Muscle of leg (tissue), 11 donors: ENCODE measurements around the gene ELMO2. TPM values are rescaled to one million over a fixed set of nuclear protein-coding genes. Genes with fewer than 3 reads are reported as not detected.

Experiments
- DNase-seq: peaks from one replicate; pipeline ENCODE4 v3.0.0; 2013
- H3K27ac ChIP-seq: one replicate; pipeline ENCODE4 v1.5.1; 2013; ENCODE audit warnings: mild to moderate bottlenecking, low read length, control low read depth
- H3K27me3 ChIP-seq: one replicate; pipeline ENCODE4 v1.6.1; 2013; ENCODE audit warnings: low read length; ENCODE audit not compliant: control insufficient read depth, insufficient read depth
- H3K36me3 ChIP-seq: one replicate; pipeline ENCODE4 v1.6.1; 2013; ENCODE audit warnings: low read length; ENCODE audit not compliant: control insufficient read depth, insufficient read depth
- H3K4me1 ChIP-seq: one replicate; pipeline ENCODE4 v1.6.1; 2013; ENCODE audit warnings: low read length; ENCODE audit not compliant: control insufficient read depth, insufficient read depth
- H3K4me3 ChIP-seq: one replicate; pipeline ENCODE4 v1.5.1; 2013; ENCODE audit warnings: low read length, control low read depth
- H3K9me3 ChIP-seq: replicated peaks from 2 replicates; pipeline ENCODE4 v1.6.1; 2013; ENCODE audit warnings: low read depth, low read length; ENCODE audit not compliant: control insufficient read depth
- WGBS: methylation state at CpG from one replicate; pipeline ENCODE4 v1.1.5; 2013; ENCODE audit warnings: missing lambda C conversion rate; ENCODE audit not compliant: insufficient coverage; 5-methylcytosine and 5-hydroxymethylcytosine counted together
- polyA plus RNA-seq, 8 donors: library from polyadenylated mRNA; unstranded; fragments of 120-200 nt; gene quantifications; one replicate each; pipeline versions ENCODE4 v1.2.1 to v1.2.3, GENCODE V29; 2013; ENCODE audit warnings: inconsistent platforms in 1 of 8, low replicate concordance in 1 of 8; ENCODE audit not compliant: insufficient read length in 8 of 8, insufficient read depth in 1 of 8
- total RNA-seq: library from RNA; stranded (reverse); fragments of 120-200 nt; gene quantifications from one replicate; pipeline ENCODE4 v1.2.4, GENCODE V29; 2013

Gene ELMO2
- total and polyA plus RNA-seq, 9 donors: 30.1 to 47.6 (median 40.3) TPM

DNA sequence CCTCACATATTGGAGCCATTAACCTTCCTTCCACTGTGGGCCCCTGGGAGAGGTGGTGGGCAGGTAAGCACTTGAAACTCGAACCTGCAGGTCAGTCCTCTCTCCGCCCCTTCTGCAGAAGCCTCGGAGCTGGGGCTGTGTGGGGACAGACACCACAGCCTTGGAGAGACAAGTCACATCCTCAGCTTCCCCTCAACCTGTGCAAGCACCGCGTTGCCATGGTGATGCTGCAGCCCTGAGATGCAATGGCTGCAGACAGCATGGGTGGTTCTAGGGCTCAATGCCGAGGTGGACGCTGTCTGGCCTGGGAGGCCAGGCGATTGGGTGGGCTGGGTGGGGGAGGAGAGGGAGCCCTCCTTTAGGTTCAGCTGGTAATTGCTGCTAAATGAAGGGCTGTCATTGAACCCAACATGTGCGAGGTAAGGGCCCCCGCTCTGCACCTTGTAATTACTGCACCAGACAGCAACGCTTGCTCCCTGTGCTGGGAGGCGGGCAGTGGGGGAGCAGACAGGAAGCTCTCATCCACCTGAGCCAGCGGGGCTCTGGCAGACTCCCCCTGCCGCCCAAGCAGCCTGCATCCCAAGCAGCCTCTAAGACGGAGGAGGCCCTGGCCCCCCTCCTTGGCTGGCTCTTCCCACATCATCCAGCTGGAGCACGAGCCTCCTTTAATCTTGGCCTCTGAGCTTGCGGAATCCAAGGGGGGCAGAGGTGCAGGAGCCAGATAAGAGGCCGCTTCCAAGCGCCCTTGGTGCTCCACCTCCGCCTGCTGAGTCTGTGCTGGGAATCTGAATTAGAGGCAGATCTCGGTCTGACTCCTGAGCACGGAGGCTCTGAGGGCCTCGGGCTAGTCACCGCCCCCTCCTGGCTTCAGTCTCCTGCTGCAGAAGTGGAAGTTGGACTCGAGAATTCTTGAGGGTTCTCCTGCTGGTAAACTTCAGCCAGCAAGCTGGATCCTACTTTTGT, 58.3 kb downstream of the ELMO2 start:
- H3K36me3 ChIP-seq: peaks cover 26% of the 10 kb centered on the region
- no peaks in the 10 kb centered on the region for H3K9me3 ChIP-seq
- peak; percentile 88 for DNase-seq
- peaks cover 33% of the 10 kb centered on the region for H3K4me1 ChIP-seq
- WGBS: 21% methylated on average over 14 of the region's 25 CpGs
- H3K27me3 ChIP-seq: peaks cover 14% of the 10 kb centered on the region
- no peak overlapping the region for H3K4me3 ChIP-seq
- peak overlapping the region; percentile 81 for H3K27ac ChIP-seq

DNA sequence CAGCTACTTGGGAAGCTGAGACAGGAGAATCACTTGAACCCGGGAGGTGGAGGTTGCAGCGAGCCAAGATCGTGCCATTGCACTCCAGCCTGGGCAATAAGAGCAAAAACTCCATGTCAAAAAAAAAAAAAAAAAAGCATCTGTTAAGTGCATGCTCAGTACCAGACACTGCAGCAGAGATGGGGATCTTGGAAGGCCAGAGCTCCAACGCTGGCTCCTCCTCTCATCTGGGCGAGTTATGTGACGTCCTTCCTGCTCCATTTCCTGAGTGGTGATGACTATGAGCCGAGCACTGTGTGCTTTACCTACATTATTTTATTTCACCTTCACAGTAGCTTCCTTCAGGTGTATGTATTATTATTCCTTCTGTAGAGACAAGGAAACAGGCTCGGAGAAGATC, 59.6 kb downstream of the ELMO2 start:
- no peaks in the 10 kb centered on the region for H3K9me3 ChIP-seq
- no peak for DNase-seq
- 33% methylated on average over 1 of the region's 8 CpGs for WGBS
- peaks cover 27% of the 10 kb centered on the region for H3K27me3 ChIP-seq
- peaks cover 22% of the 10 kb centered on the region for H3K36me3 ChIP-seq
- H3K27ac ChIP-seq: no peak overlapping the region
- H3K4me1 ChIP-seq: peaks cover 39% of the 10 kb centered on the region
- no peak overlapping the region for H3K4me3 ChIP-seq

DNA sequence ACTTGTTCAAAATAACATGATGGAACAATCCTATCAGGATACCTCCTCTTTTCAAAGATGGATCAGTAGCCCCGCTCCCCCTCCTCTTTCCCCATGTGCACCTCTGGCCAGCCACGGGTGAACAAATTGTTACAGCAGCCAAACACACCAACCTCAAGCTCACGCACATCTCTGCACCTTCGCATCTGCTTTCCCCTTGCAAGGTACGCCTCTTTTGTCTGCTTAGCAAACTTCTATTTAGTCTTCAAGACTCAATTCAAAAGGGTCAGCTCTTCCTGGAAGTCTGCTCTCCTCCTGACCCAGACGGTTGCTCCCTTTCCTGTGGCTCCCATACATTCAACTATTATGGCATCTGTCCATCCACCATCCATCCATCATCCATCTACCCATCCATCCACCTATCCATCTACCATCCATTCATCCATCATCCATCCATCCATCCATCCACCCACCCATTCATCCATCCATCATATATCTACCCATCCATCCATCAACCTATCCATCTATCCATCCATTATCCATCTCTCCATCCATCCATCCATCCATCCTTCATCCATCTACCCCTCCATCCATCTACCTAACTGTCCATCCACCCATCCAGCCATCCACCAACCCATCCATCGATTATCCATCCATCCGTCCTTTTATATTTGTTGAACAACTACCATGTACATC, 61.8 kb downstream of the ELMO2 start:
- 69% methylated on average over 8 of the region's 8 CpGs for WGBS
- Histone ChIP-seq H3K27me3 (peaks cover 38% of the 10 kb centered on the region), H3K4me3 (no peak overlapping the region)

DNA sequence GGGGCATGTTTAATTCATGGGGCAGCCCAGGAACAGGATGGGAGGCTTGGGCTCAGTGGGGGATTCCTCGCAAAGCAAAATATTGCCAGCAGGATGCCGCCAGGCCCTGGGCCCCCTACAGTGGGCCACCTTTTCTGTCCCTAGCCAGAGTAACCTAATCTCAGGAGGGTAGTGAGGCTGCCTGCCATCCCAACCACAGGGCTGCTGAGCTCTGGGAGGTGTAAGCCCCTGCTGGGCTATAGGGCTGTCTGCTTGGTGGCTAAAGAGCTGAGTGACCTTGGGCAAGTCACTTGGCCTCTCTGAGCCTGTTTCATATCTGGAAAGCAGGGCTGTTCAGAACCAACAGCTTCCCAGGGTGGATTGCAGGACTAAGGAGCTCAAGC, 62.4 kb downstream of the ELMO2 start:
- no peaks in the 10 kb centered on the region for H3K9me3 ChIP-seq
- peaks cover 45% of the 10 kb centered on the region for H3K27me3 ChIP-seq
- no peak overlapping the region for H3K4me3 ChIP-seq
- no peaks in the 10 kb centered on the region for H3K36me3 ChIP-seq
- DNase-seq: no peak
- H3K27ac ChIP-seq: no peak overlapping the region
- H3K4me1 ChIP-seq: peaks cover 25% of the 10 kb centered on the region
- WGBS: no CpG with 5 or more reads among the region's 2 CpGs

More for the DNA sequence above, 61.8 kb downstream of the ELMO2 start:
- DNase-seq: no peak
- no peak overlapping the region for H3K27ac ChIP-seq
- no peaks in the 10 kb centered on the region for H3K9me3 ChIP-seq
- H3K36me3 ChIP-seq: peaks cover 1% of the 10 kb centered on the region
- H3K4me1 ChIP-seq: peaks cover 30% of the 10 kb centered on the region

DNA sequence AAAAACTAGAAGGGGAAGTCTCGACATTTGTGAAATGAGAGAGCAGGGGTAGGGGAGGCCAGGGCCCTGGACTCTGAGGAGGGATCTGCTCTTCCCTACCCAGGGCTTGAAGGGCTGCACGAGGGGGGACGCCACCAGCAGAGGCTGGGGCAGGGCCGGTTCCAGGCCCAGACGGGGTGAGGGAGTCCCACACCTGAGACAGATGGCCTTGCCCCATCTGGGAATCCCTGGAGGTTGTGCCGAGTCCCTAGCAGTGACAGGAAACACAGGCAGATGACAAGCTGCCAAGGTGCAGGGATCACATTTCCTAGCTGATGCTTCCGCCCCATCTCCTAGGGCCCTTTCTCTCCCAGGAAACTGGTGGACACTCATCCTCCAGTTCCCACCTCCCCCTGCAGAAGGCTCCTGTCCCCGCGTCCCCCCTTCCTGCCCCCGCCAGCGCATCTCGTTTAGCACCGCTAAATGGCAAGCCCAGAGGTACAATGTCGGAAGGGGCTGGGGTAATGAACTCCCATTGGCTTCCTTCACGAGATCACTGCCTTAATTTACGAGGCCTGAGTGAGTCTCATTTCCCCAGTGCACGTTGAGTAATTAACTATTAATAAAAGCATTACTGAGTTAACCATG, 63.0 kb downstream of the ELMO2 start:
- H3K27me3 ChIP-seq: peaks cover 48% of the 10 kb centered on the region
- H3K27ac ChIP-seq: no peak overlapping the region
- WGBS: 4% methylated on average over 7 of the region's 17 CpGs
- DNase-seq: no peak
- H3K36me3 ChIP-seq: no peaks in the 10 kb centered on the region
- no peaks in the 10 kb centered on the region for H3K9me3 ChIP-seq
- peaks cover 20% of the 10 kb centered on the region for H3K4me1 ChIP-seq
- H3K4me3 ChIP-seq: no peak overlapping the region

DNA sequence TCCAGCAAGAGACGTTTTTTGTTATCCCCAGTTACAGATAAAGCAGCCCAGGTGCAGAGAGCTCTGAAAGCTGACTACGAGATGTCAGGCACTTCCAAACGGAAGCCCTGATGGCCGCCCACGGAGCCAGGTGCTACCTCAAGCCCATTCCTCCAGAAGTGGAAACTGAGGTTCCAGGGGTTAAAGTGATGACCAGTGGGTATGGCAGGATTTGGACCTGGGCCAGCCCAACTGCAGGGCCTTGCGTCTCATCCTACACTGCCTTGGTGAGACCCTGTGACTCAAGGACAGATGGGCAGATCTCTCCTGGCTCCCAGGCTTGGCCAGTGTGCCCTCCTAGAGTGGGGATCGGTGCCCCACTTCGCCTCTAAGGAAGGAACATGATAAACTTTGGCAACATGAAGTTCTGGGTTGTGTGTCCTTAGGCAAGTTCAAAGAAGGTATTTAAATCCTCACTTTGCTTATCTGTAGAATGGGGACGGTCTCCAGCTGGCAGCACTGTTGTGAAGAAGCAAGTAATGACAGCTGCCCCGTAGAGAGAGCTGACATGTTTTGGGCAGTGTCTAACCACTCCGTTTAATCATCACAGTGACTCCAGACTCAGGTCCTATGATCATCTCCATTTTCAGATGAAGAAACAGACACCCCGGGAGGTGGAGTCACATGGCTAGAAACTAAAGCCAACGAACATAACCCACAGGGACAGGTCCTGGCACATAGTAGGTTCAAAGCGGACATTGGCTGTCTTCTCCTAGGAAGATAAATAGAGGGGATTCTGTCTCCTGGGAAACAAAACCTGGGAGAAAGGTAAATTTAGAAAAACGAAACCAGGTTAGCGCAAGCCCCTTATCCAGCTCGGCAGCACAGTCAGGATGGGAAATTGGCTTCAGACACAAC, 63.7 kb downstream of the ELMO2 start:
- DNase-seq: no peak
- WGBS: 35% methylated on average over 9 of the region's 17 CpGs
- H3K27ac ChIP-seq: no peak overlapping the region
- H3K9me3 ChIP-seq: no peaks in the 10 kb centered on the region
- H3K27me3 ChIP-seq: peaks cover 51% of the 10 kb centered on the region
- H3K36me3 ChIP-seq: no peaks in the 10 kb centered on the region
- H3K4me3 ChIP-seq: no peak overlapping the region
- peaks cover 14% of the 10 kb centered on the region for H3K4me1 ChIP-seq

DNA sequence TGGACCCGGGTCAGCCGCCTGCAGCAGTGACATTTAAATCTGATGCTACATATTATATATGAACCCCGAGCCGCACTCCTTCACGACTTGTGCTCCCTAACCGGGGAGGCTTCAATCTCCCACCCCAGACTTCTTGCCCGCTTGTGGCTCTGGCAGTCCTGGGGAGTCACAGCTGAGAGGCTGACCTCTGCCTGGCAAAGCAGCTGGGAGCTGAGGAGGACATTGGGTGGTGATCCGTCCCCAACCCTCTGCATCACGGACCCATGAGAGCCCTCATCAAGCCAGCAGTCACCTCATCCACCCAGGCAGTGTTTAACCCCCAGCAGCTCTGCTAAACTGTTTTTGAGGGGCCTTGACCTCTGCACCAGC, 64.4 kb downstream of the ELMO2 start:
- Histone ChIP-seq H3K4me1 (peaks cover 12% of the 10 kb centered on the region), H3K27ac (no peak overlapping the region), H3K4me3 (no peak overlapping the region), H3K27me3 (peaks cover 51% of the 10 kb centered on the region), H3K36me3 (no peaks in the 10 kb centered on the region), H3K9me3 (no peaks in the 10 kb centered on the region)
- DNase-seq: no peak
- 19% methylated on average over 2 of the region's 9 CpGs for WGBS

DNA sequence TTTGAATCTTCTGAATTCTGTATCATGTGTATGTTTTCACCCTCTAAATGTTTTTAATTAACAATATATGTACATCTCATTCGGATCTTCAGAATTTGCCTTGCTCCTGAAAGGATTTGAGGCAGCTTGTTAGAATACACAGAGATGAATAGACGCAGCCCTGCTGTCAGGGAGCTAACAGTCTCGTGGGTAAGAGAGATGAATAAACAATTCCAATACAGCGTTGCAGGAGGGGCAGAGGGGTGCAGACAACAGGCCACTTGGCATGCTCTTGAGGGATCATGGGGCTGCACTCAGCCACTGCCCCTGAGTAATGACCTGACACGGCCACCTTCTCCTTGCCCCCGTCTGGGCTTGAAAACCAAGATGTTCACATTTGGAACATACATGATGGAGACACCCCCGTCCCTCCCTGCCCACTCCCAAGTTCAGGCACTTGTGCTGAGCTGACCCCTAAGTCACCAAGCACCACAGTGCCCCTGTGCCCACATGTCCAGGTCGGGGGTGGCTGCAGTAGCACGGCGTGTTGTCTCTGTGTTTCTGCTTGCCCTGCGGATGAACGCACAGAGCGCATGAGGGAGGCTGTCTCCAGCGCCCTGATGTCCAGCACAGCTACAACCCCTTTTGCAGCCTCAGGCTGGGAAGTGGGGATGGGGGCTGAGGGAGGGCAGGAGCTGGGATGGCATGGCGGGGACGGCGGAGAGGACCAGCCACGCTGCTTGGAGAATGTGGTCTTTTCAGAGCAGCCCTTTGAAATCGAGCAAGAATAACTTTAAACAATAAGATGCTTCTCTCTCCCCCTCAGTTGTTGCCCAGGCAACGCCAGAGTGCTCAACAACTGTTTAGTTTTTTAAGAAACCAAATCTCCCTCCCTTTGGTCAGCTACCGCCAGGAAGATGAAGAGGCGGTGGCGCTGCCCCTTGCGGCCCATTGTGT, 65.1 kb downstream of the ELMO2 start:
- peak; percentile 67 for DNase-seq

DNA sequence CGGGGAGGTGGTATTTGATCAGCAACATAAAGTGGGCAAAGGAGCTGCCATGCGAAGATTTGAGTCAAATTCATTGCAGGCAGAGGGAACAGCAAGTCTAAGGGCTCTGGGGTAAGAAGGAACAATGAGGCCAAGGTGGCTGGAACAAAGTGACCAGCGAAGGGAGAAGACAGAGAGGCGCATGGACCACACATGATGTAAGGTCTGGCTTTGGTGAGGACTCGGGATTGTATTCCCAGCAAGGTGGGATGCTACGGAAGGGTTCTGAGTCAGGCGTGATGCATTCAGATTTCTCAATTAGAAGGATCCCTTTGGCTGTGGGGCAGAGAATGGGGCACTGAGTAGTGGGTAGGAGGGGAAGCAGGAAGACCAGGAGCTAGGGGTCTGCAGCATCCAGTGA, 67.4 kb downstream of the ELMO2 start:
- DNase-seq: no peak
- Histone ChIP-seq H3K36me3 (no peaks in the 10 kb centered on the region), H3K4me3 (no peak overlapping the region), H3K27ac (no peak overlapping the region), H3K4me1 (peaks cover 18% of the 10 kb centered on the region), H3K27me3 (peaks cover 52% of the 10 kb centered on the region), H3K9me3 (no peaks in the 10 kb centered on the region)
- WGBS: 62% methylated on average over 7 of the region's 7 CpGs

More for the DNA sequence above, 65.1 kb downstream of the ELMO2 start:
- Histone ChIP-seq H3K36me3 (no peaks in the 10 kb centered on the region), H3K27ac (no peak overlapping the region), H3K9me3 (no peaks in the 10 kb centered on the region), H3K27me3 (peaks cover 51% of the 10 kb centered on the region), H3K4me1 (peaks cover 12% of the 10 kb centered on the region), H3K4me3 (no peak overlapping the region)
- WGBS: 54% methylated on average over 13 of the region's 24 CpGs
